ENCODE data around the gene ID2.

ID2 gene

DNA sequence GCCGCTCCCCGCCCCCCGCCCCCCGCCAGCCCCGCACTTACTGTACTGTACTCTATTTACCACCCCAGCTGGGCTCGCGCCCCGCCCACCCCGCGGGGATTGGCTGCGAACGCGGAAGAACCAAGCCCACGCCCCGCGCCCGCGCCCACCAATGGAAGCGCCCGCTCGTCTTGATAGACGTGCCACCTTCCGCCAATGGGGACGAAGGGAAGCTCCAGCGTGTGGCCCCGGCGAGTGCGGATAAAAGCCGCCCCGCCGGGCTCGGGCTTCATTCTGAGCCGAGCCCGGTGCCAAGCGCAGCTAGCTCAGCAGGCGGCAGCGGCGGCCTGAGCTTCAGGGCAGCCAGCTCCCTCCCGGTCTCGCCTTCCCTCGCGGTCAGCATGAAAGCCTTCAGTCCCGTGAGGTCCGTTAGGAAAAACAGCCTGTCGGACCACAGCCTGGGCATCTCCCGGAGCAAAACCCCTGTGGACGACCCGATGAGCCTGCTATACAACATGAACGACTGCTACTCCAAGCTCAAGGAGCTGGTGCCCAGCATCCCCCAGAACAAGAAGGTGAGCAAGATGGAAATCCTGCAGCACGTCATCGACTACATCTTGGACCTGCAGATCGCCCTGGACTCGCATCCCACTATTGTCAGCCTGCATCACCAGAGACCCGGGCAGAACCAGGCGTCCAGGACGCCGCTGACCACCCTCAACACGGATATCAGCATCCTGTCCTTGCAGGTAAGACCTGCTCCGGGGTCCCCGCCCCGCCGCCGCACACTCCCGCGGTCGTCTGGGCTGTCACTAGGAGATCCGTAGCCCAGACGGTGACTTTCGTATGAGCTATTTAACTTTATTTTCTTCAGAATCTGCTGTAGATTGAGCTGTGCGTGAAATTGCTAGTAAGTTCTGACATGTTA, at the start of gene ID2:
Gene ID2, plus strand, starts transcription at position 271 of the 907 bp plus-strand sequence. Its CDS starts 110 bp downstream, at position 381.
- DNase-seq, result peak; percentile 94 to 99

DNA sequence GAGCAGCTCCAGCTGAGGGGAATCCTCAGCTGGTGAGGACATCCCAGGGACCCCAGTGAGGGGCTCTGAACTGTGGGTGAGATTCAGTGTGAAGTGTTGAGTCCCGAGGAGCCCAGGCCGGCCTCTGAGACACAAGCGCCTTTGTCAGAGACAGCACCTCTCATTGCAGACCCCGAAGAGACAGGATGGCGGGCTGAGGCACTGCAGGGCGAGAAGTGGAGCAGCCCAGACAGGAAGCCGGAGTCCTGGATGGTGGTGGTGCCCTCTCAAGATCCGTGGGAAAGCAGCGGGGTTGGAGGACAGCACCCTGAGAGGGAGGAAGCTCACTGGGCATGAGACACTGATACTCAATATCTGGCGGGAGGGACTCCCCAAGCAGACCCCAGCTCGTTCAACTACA, 49.1 kb upstream of the ID2 start:
- no peak for DNase-seq

DNA sequence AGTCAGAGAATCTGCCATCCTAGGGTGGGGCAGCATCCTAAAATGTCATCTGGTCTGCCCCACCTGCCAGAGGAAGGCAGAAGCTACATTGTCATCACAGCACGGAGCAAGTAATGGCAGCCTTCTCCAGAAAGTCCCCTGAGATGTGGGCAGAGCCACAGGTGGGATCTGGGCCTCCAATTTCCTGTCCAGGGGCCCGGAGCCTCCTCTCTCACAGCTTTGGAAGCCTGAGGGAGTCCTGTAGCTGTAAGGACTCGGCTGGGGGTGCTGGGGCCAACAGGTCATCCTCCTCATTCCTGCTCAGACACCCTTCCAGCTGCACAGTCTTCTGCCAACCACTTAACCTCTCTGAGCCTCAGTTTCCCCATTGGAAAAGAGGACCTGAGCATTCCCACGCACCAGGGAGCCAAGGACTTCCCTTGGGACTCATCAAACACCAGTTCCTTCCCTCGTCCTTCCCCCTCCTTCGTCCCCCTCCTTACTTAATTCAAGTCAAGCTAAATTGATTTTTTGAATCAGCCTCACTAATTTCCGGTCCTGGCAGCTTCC, 48.6 kb upstream of the ID2 start:
- no peak for DNase-seq

GRCh38 chr2:8633735-8634313, 48.0 kb upstream of the ID2 start:
- DNase-seq, result no peak

DNA sequence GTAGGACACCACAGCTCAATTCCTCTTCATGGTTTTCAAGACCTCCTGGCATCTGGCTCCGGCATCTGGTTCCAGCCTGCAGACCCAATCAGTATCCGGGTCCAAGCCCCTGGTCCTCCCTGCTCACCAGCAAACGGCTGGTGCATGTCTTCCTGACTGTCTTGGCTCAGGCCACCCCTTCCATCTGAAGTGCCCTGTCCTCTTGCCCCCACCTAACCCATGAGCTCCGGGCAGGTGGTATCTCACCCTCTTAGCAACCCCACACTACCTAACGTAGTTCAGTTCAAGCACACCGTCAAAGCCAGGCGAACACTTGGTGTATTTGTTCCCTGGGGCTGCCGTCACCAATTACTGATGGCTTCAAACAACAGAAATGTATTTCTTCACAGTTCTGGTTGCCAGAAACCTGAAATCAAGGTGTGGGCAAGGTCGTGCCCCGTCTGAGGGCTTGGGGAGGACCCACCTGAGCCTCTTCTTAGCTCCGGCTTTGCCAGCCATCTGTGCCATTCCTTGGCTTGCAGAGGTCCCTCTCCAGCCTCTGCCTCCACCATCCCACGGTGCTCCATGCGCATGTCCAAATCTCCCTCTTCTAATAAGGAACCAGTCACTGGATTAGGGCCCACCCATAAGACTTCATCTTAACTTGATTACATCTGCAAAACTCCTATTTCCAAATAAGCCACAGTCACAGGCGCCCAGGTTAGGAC, 47.2 kb upstream of the ID2 start:
- DNase-seq, result no peak

DNA sequence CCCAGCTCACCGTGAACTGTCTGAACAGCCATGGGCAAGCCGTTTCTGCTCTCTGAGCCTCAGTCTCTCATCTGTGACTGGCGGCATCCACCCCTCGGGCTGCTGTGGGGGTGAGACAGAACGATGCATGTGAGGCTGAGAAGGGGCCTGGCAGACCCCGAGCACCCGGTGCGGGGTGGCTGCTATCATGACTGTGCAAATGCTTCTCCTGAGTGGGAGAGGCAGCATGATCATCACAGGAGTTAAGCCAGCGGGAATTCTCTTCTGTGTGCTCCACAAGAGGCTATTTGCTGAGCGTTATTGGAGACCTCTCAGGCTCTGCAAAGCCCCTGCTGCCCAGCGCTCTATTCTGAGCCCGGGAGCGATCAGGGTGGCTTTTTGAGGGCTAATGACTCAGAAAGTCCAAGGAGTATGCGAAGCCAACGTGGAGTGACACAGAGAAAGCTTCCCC, 45.8 kb upstream of the ID2 start:
- DNase-seq, result no peak

- no peak for DNase-seq
Observed at GRCh38 chr2:8636721-8637636, 44.9 kb upstream of the ID2 start.

DNA sequence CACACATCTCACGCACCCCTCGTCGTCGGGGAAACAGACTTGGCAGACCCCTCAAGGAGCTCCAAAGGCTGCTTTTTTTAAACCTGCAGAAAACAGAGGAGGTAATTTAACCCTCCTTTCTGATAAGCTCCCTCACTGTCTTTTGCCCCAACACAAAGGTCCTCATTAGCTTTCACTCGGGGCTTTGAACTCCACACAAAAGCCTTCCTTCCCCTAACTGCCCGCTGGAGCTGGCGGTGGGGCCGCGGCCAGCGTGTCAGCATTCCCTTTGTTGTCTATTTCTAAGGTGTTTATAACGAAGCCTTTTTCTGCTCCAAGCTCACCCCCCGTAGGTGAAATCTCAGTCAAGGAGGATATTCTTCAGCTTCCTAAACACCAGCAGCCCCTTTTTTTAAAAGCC, 43.5 kb upstream of the ID2 start:
- no peak for DNase-seq

DNA sequence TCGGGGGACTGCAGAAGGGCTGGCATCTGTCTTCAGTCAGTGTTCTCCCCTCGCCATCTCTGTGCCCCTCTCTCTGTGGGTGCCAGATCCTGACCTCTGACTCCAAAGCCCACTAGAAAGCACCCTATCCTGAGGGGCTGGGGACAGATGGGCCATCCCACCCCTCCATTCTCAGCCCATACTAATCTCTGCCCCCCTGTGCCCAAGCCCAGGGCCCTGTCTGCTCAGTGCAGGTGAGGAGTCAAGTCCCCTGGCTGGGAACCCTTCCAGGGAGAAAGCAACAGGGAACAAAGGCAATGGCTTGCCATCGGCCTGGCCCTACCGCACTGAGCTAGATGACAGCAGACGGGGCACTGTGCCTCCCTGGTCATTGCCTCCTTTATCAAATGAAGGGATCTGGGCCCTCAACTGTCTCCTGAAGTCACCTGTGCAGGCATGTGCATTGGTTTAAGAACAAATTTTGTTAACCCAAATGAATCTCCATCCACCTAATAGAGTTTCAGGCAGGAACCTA, 42.7 kb upstream of the ID2 start:
- no peak for DNase-seq

GRCh38 chr2:8640498-8640897, 41.4 kb upstream of the ID2 start:
- DNase-seq, result no peak

DNA sequence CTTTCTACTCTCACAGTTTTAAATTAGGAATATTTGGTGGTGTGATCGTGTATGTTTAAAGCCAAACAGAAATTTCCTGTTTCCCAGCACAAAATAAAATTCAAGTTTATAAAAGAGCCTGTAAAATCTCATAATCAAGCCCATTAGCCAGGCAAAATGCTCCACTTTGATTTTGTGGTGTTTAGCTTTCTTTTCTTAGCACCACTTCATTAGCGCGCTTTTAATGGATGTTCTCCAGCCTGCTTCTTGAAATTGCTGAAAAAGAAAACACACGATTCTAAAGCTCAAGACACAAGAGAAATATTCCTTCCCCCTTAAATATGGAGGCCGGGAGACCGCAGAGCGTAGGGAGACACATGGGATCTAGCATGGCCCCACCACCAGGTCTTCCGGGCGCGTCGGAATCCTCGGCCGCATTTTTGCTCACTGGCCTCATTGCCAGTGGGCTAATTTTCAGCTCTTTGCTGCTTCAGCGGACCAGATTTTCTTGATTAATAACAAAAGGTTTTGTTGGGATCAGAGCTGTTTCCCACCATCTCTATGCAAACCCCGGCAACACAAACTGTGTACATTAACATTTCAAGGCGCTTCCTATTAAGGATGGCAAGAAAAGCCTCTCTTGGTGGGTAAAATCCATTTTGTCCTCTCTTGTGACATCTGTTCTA, 40.4 kb upstream of the ID2 start:
- DNase-seq, result no peak

DNA sequence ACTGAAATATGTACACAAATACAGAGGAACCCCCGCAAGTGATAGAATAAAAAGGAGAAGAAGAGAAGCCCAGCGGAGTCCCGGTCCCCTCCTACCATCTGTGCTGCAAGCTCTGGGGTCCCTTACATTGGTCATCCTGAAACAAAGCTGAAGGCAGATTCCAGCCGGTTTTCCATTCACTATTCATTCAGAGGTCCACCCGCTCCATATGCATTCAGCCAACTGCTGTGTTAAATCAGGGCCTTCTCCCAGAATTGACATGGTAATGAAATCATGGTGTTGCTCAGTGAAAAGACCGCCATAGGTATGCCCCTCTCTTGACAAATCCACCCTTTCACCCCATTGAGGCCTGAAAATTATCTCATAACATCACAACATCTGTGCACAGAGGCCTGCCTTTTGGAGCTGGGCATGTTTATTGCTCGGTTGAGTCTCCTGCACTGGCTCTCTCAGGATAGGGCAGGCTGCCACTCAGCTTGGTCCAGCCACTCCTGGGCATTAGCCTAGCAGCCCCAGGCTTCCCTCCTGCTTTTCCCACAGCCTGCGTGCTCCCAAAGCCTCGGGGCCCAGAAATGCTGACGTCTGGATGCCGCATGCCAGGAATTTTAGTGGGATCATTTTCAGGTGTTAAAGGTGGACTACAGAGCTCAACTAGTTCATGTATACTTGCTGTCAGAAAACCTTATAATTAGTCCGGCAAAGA, 39.3 kb upstream of the ID2 start:
- no peak for DNase-seq

- DNase-seq, result no peak
Observed at GRCh38 chr2:8643250-8643995, 38.4 kb upstream of the ID2 start.

- no peak for DNase-seq
Observed at GRCh38 chr2:8643996-8644356, 37.9 kb upstream of the ID2 start.

GRCh38 chr2:8644605-8645175, 37.2 kb upstream of the ID2 start:
- no peak for DNase-seq

- no peak for DNase-seq
Observed at GRCh38 chr2:8645176-8645831, 36.6 kb upstream of the ID2 start.

DNA sequence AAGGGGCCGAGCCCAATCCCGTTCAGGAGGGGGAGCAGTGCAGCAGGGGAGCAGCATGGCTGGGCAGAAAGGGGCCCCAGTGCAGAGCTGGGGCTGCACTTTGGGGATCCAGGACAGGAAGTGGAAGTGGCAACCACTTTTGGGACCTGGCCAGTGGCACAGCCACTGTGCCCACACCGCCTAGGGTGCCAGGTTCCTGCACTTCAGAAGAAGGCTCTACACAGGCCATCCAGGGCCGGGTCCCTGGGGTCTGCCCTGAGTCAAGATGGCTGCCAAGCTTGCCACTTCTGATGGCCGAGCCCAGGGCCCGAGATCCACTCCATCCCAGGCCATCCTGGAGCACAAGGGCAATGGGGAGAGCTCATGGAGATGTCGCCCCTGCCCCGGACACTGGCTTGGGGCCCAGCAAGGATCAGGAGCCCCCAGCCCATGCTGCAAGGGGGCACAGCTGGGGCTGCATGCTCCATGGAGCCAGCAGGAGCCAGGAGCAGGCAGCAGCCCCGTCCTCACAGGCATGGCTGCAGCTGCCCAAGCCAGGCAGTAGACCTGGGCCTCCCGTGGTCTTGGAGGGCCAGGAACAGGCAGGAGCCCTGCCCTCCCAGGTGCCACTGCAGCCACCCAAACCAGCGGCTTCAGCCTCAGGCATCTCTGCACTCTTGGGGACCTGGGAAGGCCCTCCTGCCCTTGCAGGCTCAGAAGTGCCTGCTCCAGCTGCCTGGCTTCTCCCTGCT, 35.0 kb upstream of the ID2 start:
- DNase-seq, result no peak

DNA sequence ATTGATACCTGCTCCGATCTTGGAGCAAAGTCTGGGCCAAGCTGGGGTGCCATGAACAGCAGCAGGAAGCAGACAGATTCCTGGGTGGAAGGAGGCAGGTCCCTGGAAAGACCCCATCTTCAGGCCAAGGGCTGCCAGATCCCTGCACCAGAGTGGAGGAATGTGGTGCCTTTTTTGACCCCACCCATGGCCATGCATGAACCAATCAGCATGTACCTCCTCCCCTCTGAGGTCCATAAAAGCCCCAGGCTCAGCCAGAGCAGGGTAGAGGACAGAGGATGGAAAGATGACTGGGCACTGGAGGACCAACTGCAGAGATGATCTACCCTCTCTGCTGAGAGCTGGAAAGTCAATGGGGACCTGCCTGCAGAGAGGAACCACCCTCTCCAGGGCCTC, 34.4 kb upstream of the ID2 start:
- DNase-seq, result no peak

Data from hippocampal formation (tissue), 2 donors.